Urinary bladder (tissue), 4 donors: ENCODE data around the gene LPAR6. TPM values are rescaled to one million over a fixed set of nuclear protein-coding genes. Genes with fewer than 3 reads are reported as not detected.
"Not testable (repeated sequence)": the region's sequence is repeated elsewhere in the genome, so short reads cannot be mapped to it uniquely, and the experiment has no call there.

Experiments
- DNase-seq: peaks from one replicate; pipeline ENCODE4 v3.0.0-alpha.2; 2015; ENCODE audit errors: extremely low spot score
- H3K27ac ChIP-seq: one replicate; pipeline ENCODE4 v1.5.1; 2013; ENCODE audit warnings: low read depth, mild to moderate bottlenecking, moderate library complexity
- H3K36me3 ChIP-seq: one replicate; pipeline ENCODE4 v1.6.1; 2013; ENCODE audit warnings: mild to moderate bottlenecking, moderate library complexity; ENCODE audit not compliant: insufficient read depth
- H3K4me1 ChIP-seq: one replicate; pipeline ENCODE4 v1.6.1; 2013; ENCODE audit warnings: mild to moderate bottlenecking, moderate library complexity; ENCODE audit not compliant: insufficient read depth
- H3K4me3 ChIP-seq: one replicate; pipeline ENCODE4 v1.5.1; 2013; ENCODE audit warnings: low read depth, low read length
- WGBS: extraction: QIAGEN DNeasy Blood & Tissue Kit; methylation state at CpG from one replicate; pipeline ENCODE4 v1.1.7; 2013; 5-methylcytosine and 5-hydroxymethylcytosine counted together
- polyA plus RNA-seq: library from polyadenylated mRNA; stranded (reverse); fragments of 200-250 nt; gene quantifications from one replicate; pipeline ENCODE4 v1.2.3, GENCODE V29; 2013
- total RNA-seq: library from RNA; depleted of rRNA; stranded (reverse); fragments of >200 nt; gene quantifications from one replicate; pipeline ENCODE4 v1.2.3, GENCODE V29; 2014
- donor health status: healthy with polysubstance abuse.
- donor health status: healthy.

Gene LPAR6, protein sequence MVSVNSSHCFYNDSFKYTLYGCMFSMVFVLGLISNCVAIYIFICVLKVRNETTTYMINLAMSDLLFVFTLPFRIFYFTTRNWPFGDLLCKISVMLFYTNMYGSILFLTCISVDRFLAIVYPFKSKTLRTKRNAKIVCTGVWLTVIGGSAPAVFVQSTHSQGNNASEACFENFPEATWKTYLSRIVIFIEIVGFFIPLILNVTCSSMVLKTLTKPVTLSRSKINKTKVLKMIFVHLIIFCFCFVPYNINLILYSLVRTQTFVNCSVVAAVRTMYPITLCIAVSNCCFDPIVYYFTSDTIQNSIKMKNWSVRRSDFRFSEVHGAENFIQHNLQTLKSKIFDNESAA
- total RNA-seq = 92.7 TPM
- 20.8 TPM for polyA plus RNA-seq

DNA sequence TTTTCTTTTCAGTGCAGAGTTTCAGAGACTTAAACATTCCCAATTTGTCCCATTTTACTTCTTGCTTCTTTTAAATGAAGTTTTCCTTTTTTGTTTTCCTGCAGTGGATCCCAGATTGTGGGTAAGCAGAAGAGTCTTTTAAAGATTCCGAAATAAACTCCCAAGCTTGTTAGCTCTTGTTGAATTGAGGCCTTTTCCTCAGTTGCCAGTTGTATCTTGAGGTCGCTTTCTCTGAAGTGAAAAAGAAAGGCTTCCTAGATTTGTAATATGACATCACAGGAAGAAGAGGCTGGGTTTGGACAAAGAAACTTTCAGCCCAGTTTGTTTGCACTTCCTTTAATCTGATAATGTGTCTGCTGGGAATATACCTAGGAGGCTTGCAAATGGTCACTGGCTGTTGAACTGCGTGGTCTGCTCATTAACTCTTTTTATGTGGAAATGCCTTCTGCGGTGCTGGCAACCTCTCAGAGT is at the start of gene LPAR6:
Gene LPAR6 (minus strand): TSS at position 233 of the 471 bp plus-strand sequence. CDS start 690 bp downstream, outside the sequence.
- Histone ChIP-seq H3K27ac (peak within 1 kb of the TSS; percentile 82), H3K4me3 (peak within 1 kb of the TSS; percentile 86), H3K4me1 (no peaks in the 10 kb centered on the region), H3K36me3 (peaks cover 2% of the 10 kb centered on the region)
- DNase-seq = peak; percentile 78
- WGBS = 24% methylated on average over 4 of the region's 4 CpGs

DNA sequence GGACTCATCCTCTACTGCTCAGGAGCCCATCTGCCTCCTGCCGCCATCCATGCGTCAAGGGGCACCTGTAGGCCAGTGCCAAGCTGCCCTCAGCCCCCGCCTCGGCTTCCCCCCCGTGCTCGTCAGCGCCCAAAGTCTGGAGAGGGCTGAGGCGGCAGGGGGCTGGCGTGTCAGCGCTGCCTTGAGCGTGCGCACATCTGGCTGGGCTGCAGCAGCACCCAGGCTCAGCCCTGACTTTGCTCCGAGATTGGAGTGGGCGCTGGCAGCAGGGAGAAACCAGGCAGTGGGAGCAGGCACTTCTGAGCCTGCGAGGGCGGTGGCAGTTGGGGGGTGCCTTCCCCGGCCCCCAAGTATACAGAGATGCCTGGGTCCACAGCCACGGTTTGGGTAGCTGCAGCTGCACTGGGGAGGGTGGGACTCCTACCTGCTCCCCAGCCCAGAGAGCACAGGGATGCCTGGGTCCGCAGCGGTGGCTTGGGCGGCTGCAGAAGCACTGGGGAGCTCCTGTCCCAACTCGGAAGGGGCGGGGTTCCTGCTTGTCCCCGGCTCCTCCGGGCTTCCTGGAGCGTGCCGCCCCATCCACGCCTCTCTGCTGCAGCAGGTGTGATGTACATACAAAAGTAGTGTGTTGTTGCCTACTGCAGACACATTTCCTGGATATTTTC is 44.8 kb upstream of the LPAR6 start:
- H3K4me3 ChIP-seq = no peak overlapping the region
- no peaks in the 10 kb centered on the region for H3K4me1 ChIP-seq
- H3K36me3 ChIP-seq = no peaks in the 10 kb centered on the region
- H3K27ac ChIP-seq = no peak overlapping the region
- no peak for DNase-seq
- WGBS = 94% methylated on average over 28 of the region's 28 CpGs

DNA sequence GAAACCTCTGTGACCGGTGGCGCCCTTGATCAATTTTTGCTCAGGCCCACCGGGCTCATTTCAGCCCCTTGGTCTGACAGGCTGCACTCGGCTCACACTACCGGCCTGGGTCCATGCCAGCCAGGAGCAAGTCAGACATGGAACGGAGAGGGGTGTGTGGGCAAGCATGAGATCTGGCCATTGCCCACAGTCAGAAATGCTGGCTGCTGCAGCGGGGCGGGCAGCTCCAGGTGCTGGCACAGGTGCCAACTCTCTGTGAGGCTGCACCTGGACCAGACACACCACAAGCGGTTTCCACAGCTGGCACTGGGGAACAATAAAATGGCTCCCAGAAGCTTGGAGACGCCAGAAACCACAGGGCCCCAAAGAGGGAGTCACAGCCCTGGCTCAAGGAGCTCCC is 43.6 kb upstream of the LPAR6 start:
- no peak overlapping the region for H3K27ac ChIP-seq
- no peak overlapping the region for H3K4me3 ChIP-seq
- 96% methylated on average over 10 of the region's 10 CpGs for WGBS
- H3K36me3 ChIP-seq = no peaks in the 10 kb centered on the region
- DNase-seq = no peak
- no peaks in the 10 kb centered on the region for H3K4me1 ChIP-seq

DNA sequence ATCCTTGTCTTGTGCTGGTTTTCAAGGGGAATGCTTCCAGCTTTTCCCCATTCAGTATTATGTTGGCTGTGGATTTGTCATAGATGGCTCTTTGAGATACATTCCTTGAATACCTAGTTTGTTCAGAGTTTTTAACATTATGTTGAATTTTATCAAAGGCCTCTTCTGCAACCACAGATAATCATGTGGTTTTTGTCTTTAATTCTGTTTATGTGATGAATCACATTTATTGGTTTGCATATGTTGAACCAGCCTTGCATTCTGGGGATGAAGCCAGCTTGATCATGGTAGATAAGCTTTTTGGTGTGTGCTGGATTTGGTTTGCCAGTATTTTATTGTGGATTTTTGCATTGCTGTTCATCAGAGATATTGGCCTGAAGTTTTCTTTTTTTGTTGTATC is 38.3 kb upstream of the LPAR6 start:
- DNase-seq, H3K4me3 ChIP-seq, H3K36me3 ChIP-seq, H3K27ac ChIP-seq, H3K4me1 ChIP-seq: not testable (repeated sequence)

DNA sequence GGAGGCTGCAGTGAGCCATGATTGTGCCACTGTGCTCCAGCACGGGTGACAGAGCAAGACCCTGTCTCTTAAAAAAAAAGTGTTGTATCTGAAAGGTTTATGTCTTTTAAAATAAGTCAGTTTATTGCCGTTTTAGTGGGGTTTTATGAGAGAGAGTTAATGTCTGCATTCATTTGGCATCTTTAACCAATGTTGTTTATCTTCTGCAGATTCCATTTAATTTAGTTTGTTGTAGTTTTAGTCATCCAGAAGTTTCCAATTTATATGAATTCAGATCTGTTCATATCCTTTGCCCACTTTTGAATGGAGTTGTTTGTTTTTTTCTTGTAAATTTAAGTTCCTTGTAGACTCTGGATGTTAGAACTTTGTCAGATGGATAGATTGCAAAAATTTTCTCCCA is 36.7 kb upstream of the LPAR6 start:
- no peak overlapping the region for H3K27ac ChIP-seq
- no peak for DNase-seq
- H3K4me3 ChIP-seq = no peak overlapping the region
- no peaks in the 10 kb centered on the region for H3K36me3 ChIP-seq
- 52% methylated on average over 2 of the region's 2 CpGs for WGBS
- H3K4me1 ChIP-seq = no peaks in the 10 kb centered on the region

DNA sequence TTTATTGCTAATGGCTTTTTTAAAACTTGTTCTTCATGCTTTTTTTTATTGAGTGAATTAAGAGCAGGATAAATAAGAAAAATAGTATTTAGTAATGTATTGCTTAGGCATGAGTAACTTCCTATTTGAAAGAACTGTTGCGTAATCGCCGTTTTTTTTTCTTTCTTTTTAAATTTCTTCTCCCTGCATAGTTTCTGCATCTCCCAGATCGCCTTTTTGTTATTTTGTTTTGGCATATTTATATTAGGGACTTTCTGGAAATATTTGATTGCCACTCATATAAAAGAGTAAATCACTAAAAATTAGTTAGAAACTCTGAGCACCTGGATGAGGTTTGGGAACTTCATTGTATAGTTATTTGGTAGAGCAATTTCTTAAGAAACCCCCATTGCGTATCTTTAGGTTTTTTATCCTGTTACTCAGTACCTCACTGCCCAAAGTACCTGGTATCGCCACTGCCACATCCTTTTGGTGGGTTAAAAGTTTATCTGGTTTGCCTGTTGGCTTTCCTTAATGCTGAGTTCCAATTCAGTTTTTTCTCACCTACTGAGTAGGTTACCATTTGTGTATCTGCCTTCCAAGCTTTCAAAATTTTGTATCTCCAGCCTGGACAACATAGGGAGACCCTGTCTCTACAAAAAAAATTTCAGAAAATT is 36.2 kb upstream of the LPAR6 start:
- 59% methylated on average over 6 of the region's 6 CpGs for WGBS
- Histone ChIP-seq H3K4me3 (no peak overlapping the region), H3K27ac (no peak overlapping the region), H3K36me3 (no peaks in the 10 kb centered on the region), H3K4me1 (no peaks in the 10 kb centered on the region)
- no peak for DNase-seq

DNA sequence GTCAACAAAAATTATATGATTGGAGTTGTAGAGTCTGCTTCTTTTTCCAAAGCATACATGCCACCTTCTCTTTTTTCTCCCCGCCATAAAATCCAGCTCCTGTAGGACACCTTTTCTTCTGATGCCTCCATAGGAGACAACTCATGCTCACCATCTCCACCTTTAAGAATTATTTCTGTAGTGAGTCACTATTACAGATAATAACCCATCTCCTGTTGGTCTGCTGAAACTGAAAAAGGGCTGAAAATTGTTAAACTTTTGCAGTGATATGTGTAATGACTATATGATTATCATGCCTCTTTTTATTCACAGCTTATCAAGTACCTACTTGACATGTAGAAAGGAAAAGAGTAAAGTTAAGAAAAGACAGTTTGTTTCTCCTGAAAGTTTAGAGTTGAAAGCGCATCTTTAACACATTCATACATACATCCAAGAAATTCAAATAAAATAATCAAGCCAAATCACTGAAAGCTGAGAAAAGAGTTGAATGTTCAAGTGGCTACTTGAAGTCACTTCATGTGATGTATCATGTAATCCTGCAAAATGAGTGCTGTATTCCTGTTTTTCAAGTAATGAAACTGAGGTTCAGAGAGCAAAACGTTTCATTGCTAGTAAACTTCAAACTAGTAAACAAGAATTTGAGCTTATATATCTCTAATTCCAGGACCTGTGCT is 35.5 kb upstream of the LPAR6 start:
- 76% methylated on average over 3 of the region's 3 CpGs for WGBS
- no peak for DNase-seq
- H3K4me3 ChIP-seq = no peak overlapping the region
- no peaks in the 10 kb centered on the region for H3K36me3 ChIP-seq
- no peaks in the 10 kb centered on the region for H3K4me1 ChIP-seq
- no peak overlapping the region for H3K27ac ChIP-seq

DNA sequence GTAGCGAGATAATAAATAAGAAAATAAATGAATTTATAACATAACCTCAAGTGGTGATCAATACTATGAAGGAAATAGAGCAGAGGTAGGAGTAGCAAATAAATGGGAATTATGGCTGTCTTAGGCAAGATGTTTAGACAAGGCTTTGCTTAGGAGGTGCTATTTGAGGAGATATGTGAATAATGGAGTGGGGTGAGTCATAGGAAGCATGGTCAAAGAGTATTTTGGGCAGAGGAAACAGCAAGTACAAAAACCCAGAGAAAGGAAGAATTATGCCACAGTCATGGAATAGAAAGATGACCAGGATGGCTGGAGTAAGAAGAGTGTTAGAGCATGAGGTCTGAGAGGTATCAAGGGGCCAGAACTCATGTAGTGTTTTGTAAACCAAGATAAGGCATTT is 33.6 kb upstream of the LPAR6 start:
- no peak overlapping the region for H3K4me3 ChIP-seq
- 94% methylated on average over 1 of the region's 1 CpG for WGBS
- no peak overlapping the region for H3K27ac ChIP-seq
- no peaks in the 10 kb centered on the region for H3K4me1 ChIP-seq
- H3K36me3 ChIP-seq = no peaks in the 10 kb centered on the region
- DNase-seq = no peak

DNA sequence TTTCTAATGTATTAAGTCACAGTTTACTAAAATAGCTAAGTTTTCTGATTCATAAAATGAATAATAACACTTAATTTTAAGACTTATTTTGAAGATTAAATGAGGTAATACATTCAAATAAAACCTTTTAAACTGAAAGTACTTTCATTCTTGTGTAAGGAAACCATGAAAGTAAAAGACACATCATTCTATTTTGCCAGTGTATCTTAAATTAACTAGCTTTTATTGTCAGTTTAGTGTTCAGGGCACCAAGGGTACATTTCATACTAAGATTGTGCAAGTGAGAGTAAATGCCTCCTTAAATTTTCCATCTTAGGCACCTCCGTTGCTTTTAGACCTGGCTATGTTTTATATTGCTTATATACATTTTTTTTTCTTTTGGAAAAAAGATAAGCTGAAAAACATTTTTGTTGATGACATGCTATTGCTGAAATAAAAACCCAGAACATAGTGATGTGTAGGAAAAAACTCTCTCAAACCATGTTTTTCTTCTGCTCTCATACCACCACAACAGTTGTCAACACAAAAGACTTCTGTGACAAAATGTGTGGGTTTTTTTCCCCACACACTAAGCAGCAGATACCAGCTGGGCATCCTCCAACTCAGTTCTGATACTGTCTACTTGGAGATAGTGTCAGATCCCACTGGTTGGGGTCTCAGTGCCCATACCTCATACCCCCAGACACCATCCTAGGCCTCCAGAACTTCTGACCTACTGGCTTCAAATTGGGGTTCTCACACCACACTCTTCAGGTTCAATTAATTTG is 30.7 kb upstream of the LPAR6 start:
- Histone ChIP-seq H3K4me3 (no peak overlapping the region), H3K27ac (no peak overlapping the region), H3K4me1 (no peaks in the 10 kb centered on the region), H3K36me3 (no peaks in the 10 kb centered on the region)
- 66% methylated on average over 1 of the region's 1 CpG for WGBS
- DNase-seq = no peak

DNA sequence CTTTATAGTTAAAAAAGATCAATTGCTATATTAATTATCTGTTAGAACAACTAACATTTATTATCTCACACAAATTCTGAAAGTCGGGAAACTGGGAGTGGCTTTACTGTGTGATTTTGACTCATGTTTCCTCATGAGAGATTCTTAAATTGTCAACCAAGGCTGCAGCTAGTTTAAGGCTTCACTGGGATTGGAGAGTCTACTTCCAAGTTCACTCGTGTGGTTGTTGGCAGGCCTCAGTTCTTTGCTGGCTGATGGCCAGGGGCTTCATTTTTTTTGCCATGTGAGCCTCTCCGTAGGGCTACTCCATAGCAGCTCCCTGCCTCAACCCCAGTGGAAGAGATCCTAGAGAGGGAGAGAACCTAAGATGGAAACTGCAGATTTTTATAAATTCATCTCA is 24.5 kb upstream of the LPAR6 start:
- no peaks in the 10 kb centered on the region for H3K4me1 ChIP-seq
- DNase-seq = no peak
- no peaks in the 10 kb centered on the region for H3K36me3 ChIP-seq
- H3K4me3 ChIP-seq = no peak overlapping the region
- 16% methylated on average over 3 of the region's 3 CpGs for WGBS
- H3K27ac ChIP-seq = peak overlapping the region; percentile 41

DNA sequence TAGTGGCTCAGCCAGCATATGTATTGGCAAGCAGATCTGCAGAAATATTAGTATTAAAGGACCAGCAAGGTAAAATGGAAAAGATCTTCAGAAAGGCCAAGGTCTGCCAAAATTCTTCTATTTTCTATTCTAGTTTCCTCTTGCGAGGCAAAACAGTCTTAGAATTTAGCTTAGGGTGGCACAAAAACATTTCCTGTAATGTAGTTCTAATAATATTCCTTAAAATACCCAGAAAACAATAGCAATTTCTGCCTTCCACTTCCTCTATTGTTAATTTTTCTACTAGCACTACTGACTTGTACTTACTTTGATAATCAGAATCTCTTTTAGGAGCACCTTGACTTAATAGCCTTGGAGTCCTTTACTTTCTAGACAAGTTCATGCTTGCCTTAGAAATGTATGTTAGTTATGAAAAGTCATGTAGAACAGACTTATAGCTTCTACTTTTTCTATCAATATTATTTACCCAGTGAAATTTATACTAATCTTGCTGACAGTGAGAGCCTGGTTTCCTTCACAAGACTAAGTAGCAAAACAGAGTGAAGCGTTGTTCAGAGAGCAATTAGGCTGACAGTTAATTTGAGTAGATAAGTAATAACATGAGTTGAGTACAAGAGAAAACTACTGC is 23.9 kb upstream of the LPAR6 start:
- Histone ChIP-seq H3K27ac (no peak overlapping the region), H3K4me1 (no peaks in the 10 kb centered on the region), H3K36me3 (no peaks in the 10 kb centered on the region), H3K4me3 (no peak overlapping the region)
- DNase-seq = no peak
- 70% methylated on average over 2 of the region's 2 CpGs for WGBS

DNA sequence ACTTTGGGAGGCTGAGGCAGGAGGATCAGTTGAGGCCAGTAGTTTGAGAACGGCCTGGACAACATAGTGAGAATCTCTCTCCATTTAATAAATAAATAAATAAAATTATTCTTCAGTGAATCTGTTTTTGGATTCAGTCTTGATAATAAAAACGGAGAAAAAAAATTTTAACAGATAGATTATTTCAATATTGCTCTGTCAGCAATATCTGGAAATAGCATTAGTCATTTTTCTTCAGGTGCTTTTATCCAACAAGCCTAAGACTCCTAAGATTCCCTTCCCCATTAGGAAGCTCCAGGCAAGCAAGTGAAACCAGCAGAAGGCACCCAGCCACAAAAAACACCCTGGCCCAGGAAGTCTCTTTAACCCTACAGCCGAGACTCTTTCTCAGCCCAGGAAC is 21.3 kb upstream of the LPAR6 start:
- Histone ChIP-seq H3K4me3 (no peak overlapping the region), H3K4me1 (no peaks in the 10 kb centered on the region), H3K36me3 (no peaks in the 10 kb centered on the region), H3K27ac (no peak overlapping the region)
- DNase-seq = no peak
- 97% methylated on average over 3 of the region's 3 CpGs for WGBS
